ENCODE data around the gene IL10RB.

The IL10RB gene

DNA sequence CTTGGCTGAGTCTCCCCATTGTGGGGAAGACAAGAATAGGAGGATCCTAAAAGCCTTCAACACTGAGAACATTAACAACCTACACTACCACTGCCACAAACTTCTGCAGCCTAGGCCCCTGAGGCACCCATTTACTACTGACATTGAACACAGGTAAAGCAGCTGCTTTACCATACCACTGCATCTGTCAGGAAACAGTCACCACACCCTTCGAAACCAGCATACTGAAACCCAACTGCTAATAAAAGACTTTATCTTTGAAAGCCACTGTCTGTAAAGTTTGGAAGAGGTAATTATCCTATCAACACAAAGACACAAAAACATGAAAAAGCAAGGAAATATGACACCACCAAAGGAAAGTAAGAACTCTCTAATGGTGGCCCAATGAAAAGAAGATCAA, 66.0 kb downstream of the IL10RB start:
- DNase-seq (ENCODE audit: low read depth): no peak

DNA sequence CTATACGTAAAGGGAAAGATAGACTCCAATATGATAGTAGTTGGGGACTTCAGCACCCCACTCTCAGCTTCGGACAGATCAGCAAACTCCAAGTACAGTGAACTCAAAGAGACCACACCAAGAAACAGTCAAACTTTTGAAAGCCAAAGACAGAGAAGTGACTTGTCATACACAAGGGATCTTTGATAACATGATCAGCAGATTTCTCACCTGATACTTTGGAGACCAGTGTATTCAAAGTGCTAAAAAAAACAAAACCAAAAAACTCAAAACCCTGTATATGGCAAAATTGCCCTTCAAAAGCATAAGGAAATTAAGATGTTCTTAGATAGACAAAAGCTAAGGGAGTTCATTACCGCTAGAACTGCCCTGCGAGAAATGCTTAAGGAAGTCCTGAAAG, 68.0 kb downstream of the IL10RB start:
- DNase-seq (ENCODE audit: low read depth): no peak

DNA sequence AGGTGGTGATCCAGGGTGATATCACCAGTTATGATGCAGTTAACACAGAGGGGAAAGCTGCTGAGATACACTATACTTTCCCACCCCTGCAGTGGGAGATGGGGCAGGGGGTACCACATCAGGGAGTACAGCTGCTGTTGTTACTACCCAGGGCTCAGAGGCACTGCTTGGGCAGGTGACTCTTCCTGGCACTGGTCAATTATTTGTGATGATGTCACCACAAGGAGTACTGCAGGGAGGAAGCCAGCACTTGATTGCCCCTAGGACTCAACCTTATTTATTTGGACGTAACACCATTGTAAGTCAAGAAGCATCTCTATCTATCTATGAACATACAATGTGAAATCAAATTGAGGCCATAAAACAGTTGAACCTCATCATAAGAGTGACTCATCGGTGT, 68.7 kb downstream of the IL10RB start:
- DNase-seq (ENCODE audit: low read depth): no peak

DNA sequence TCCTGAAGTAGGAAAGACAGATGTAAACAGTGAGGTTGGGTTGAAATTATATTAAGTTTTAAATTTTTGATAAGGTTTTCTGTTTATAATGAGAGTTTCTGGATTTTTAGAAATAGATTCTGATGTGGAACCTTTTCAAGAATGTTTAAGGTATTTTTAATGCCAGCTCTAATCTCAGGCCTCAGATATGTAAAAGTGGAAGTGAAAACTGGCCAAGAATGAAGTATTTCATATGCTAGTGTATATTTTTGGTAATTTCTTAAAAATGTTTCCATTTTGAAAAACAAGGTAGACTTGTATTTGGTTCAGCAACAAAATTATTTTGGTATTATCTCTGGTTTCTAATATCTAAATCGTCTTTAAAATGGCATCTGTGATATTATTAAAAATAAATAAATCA, 73.0 kb downstream of the IL10RB start:
- DNase-seq (ENCODE audit: low read depth): no peak

DNA sequence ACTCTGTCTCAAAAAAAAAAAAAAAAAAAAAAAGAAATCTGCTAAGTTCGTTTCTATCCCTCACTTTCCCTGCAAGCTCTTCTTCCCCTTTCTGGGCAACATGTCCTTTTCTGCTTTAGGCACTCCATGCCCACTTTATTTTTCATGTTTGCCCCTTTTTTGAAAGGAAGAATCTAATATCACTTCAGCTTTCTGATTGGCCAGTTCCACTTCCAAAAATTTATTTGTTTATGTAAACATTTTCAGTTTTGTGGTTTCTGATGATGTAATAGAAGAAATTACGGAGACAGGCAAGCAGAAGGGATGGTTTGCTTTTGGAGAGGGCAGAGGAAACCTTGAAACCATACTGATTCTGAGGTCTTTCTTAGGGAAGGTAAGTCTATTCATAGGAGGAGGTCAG, 73.8 kb downstream of the IL10RB start:
- DNase-seq (ENCODE audit: low read depth): no peak

DNA sequence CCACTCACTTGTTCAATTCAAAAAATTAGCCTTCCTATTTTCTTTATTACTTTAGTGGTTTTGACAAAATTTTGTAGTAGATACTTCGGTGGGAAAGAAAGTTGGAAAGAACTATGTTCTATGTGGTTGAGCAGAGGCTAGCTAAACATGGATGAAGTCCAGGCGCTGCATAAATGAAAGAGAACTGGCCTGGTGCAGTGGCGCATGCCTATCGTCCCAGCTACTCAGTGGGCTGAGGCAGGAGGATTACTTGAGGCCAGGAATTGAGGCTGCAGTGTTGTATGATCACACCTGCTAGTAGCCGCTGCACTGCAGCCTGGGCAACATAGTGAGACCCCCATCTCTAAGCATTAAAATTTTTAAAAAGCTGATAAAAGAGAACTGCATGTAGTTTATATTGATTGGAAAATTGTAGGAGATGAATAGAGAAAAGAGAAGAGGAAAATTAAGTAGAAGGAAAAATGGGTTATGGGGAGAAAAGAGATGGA, 79.6 kb downstream of the IL10RB start:
- no peak for DNase-seq (ENCODE audit: low read depth)
